Measurements from ENCODE around the gene SHISAL1. TPM values are rescaled to one million over a fixed set of nuclear protein-coding genes. Genes with fewer than 3 reads are reported as not detected.
A peak's percentile ranks its signal among the peaks of the same experiment; 100 is the strongest.

SHISAL1 gene
- total RNA-seq, 4 donors from 2014 or later, result 1.1 to 3.3 (median 1.4) TPM

DNA sequence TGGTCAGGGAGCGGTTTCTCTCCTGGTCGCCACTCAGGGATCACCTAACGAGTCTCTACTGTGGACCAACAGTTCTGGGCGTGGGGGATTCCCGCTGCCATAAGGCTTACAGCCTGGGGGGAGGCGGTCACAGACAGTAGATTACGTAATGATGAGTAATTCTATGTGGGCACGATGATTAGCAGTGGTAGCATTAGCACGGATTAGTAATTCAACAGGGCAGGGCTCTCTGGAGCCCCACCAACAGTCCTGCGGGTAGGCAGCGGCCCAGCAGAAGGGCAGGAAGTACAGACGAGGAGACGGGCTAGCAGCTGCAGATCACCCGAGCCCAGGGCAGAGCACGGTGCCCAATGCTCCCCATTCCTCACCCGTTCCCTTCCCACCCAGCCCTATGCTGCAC is 3.6 kb downstream of the SHISAL1 start:
- peaks cover 0 to 34% (median 0%) of the 10 kb centered on the region in 4 donors for H3K4me1 ChIP-seq
- peak in 1 of 3 donors; percentile 60 for DNase-seq
- TF ChIP-seq, protein P1, sequence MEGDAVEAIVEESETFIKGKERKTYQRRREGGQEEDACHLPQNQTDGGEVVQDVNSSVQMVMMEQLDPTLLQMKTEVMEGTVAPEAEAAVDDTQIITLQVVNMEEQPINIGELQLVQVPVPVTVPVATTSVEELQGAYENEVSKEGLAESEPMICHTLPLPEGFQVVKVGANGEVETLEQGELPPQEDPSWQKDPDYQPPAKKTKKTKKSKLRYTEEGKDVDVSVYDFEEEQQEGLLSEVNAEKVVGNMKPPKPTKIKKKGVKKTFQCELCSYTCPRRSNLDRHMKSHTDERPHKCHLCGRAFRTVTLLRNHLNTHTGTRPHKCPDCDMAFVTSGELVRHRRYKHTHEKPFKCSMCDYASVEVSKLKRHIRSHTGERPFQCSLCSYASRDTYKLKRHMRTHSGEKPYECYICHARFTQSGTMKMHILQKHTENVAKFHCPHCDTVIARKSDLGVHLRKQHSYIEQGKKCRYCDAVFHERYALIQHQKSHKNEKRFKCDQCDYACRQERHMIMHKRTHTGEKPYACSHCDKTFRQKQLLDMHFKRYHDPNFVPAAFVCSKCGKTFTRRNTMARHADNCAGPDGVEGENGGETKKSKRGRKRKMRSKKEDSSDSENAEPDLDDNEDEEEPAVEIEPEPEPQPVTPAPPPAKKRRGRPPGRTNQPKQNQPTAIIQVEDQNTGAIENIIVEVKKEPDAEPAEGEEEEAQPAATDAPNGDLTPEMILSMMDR (IDR thresholded peaks at IDR 0.05), result no peak
- H3K36me3 ChIP-seq, result no peaks in the 10 kb centered on the region
- H3K9me3 ChIP-seq, result no peaks in the 10 kb centered on the region
- H3K27me3 ChIP-seq, result no peaks in the 10 kb centered on the region
- peak overlapping the region in 3 of 4 donors; percentile 38 to 79 (median 62) for H3K27ac ChIP-seq
- no peak overlapping the region for H3K4me3 ChIP-seq

DNA sequence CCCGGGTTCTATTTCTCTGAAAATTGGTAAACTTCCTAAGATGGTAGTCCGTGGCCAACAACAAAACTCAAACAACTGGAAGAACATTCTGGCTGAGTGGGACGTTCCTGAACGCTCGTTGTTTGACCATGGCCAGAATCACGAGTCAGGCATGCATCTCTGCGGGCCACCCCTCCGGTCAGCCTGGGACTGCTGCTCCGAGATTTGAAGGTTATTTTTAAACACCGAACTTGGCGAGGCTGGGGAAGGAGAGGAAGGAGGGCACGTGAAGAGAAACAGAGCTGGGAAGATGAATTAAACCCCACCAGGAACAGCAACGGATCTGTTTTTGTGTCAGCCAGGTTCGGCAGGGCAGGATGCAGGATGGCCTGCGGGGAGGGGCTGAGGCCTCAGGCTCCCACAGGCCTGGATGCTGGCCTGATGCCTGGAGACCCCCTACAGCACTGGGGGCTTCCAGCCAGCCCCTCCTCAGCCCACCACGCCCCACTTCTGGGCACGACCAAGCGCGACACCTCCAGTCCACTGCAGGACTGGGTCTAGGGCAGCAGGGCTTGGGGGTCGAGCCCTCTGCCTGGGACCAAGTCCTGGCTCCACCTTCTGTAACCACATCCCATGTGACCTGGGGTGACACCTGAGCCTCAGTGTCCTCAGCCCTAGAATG is 5.1 kb downstream of the SHISAL1 start:
- DNase-seq, result no peak
- H3K4me1 ChIP-seq, result peaks cover 0 to 37% (median 0%) of the 10 kb centered on the region in 4 donors
- no peaks in the 10 kb centered on the region for H3K27me3 ChIP-seq
- TF ChIP-seq POLR2A (IDR thresholded peaks at IDR 0.05), result no peak
- TF ChIP-seq, protein P1 (IDR thresholded peaks at IDR 0.05), result no peak
- no peaks in the 10 kb centered on the region for H3K9me3 ChIP-seq
- H3K36me3 ChIP-seq, result no peaks in the 10 kb centered on the region
- H3K4me3 ChIP-seq, result no peak overlapping the region
- peak overlapping the region in 2 of 4 donors; percentile 25 to 79 for H3K27ac ChIP-seq

DNA sequence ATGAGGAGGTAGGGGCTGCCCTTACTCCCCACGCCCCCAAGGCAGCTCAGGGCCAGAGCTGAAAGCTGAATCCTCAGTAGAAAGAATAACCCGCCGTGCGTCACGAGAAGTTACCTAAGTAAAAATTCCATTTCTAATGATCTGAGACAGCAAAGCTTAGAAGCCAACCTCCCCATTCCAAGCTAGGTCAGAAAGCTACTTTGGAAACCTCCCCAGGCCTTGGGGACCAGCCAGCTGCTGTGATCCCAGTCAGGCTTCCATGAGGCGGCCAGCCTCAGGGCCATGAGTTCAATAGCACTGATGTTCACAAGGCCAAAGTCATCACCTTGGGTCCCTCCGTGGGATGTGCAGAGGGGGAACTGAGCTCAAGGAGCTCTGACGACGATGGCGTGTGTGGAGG is 6.9 kb downstream of the SHISAL1 start:
- Histone ChIP-seq H3K9me3 (no peaks in the 10 kb centered on the region), H3K27me3 (no peaks in the 10 kb centered on the region), H3K4me1 (peaks cover 0 to 37% (median 0%) of the 10 kb centered on the region in 4 donors), H3K4me3 (no peak overlapping the region), H3K27ac (peak overlapping the region in 1 of 4 donors; percentile 31), H3K36me3 (no peaks in the 10 kb centered on the region)
- no peak for DNase-seq
- TF ChIP-seq, protein P1 (IDR thresholded peaks at IDR 0.05), result no peak
- TF ChIP-seq POLR2A (IDR thresholded peaks at IDR 0.05), result no peak

DNA sequence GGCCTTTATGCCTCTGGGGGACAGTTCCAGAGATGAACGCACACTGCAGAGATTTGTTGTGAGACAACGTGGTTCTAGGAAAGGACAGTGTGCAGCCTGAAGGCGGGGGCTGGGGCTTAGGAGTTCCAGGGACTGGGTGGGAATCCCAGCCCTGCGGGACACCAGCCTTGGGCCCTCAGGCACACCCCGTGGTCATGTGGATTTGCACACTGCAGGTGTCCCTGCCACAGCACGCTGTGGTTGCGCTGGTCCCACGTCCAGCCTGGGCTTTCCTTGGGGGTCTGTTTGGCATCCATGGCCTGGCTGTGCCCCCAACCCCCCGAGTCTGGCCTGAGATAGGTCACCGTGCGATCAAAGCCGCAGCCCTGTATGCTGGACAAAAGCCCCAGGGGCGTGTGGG is 7.3 kb downstream of the SHISAL1 start:
- DNase-seq, result no peak
- H3K36me3 ChIP-seq, result no peaks in the 10 kb centered on the region
- peak overlapping the region in 1 of 4 donors; percentile 31 for H3K27ac ChIP-seq
- no peaks in the 10 kb centered on the region for H3K9me3 ChIP-seq
- no peak overlapping the region for H3K4me3 ChIP-seq
- H3K27me3 ChIP-seq, result no peaks in the 10 kb centered on the region
- H3K4me1 ChIP-seq, result peaks cover 0 to 36% (median 0%) of the 10 kb centered on the region in 4 donors
- TF ChIP-seq, protein P1 (IDR thresholded peaks at IDR 0.05), result no peak
- TF ChIP-seq POLR2A (IDR thresholded peaks at IDR 0.05), result no peak

DNA sequence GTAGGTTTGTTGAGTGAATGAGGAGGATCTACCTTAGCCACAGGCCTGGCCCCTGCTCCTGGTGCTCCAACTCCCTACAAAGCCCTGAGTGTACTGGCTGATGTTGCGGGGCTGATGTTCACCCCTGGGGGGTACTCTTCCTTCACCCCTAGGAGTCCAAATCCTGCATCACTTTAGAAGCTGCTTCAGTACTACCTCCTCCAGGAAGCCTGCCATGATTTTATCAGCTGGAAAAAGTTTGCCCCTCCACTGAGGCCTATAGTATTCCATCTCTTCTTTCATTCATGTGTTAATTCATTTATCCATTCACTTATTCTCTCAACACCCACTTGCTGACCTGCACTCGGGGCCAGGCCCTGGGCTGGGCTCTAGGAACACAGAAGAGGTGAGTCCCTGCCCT is 7.8 kb downstream of the SHISAL1 start:
- no peaks in the 10 kb centered on the region for H3K9me3 ChIP-seq
- H3K27me3 ChIP-seq, result no peaks in the 10 kb centered on the region
- no peak for TF ChIP-seq POLR2A (IDR thresholded peaks at IDR 0.05)
- TF ChIP-seq, protein P1 (IDR thresholded peaks at IDR 0.05), result no peak
- peaks cover 0 to 30% (median 0%) of the 10 kb centered on the region in 4 donors for H3K4me1 ChIP-seq
- peak overlapping the region in 1 of 4 donors; percentile 31 for H3K27ac ChIP-seq
- no peak overlapping the region for H3K4me3 ChIP-seq
- no peaks in the 10 kb centered on the region for H3K36me3 ChIP-seq
- DNase-seq, result no peak

Data from Peyer's patch (tissue), 4 donors.